Activated T-cell treated with anti-CD3 and anti-CD28 coated beads, Interleukin-2, amount 50 U/mL, for 24 hours (primary cell): Measurements from ENCODE around the gene ZNF625.
"Not testable (repeated sequence)": the region's sequence is repeated elsewhere in the genome, so short reads cannot be mapped to it uniquely, and the experiment has no call there.

Experiments
- DNase-seq: peaks from one replicate; pipeline ENCODE4 v3.0.0-alpha.2; 2020
- H3K27ac Mint-ChIP-seq: 2 replicates; pipeline ENCODE4 v1.8.0; 2020; ENCODE audit warnings: mild to moderate bottlenecking, mixed read lengths
- H3K27me3 Mint-ChIP-seq: 2 replicates; pipeline ENCODE4 v1.8.0; 2020; ENCODE audit warnings: mixed read lengths
- H3K36me3 Mint-ChIP-seq: 2 replicates; pipeline ENCODE4 v1.8.0; 2020; ENCODE audit warnings: low read depth, mixed read lengths
- H3K4me1 Mint-ChIP-seq: 2 replicates; pipeline ENCODE4 v1.8.0; 2020; ENCODE audit warnings: low read depth, mixed read lengths
- H3K4me3 Mint-ChIP-seq: 2 replicates; pipeline ENCODE4 v1.8.0; 2020; ENCODE audit warnings: mild to moderate bottlenecking, moderate library complexity, mixed read lengths
- H3K9me3 Mint-ChIP-seq: 2 replicates; pipeline ENCODE4 v1.8.0; 2020; ENCODE audit warnings: mixed read lengths

The ZNF625 gene

GRCh38 chr19:12111176-12111575, 45.4 kb downstream of the ZNF625 start:
- no peak for DNase-seq
- no peak overlapping the region for H3K4me3 Mint-ChIP-seq
- H3K36me3 Mint-ChIP-seq: peaks cover 43% of the 10 kb centered on the region
- peaks cover 22% of the 10 kb centered on the region for H3K4me1 Mint-ChIP-seq
- H3K27me3 Mint-ChIP-seq: no peaks in the 10 kb centered on the region
- no peak overlapping the region for H3K27ac Mint-ChIP-seq
- H3K9me3 Mint-ChIP-seq: peaks cover 27% of the 10 kb centered on the region

- peaks cover 20% of the 10 kb centered on the region for H3K9me3 Mint-ChIP-seq
- H3K27ac Mint-ChIP-seq: not testable (repeated sequence)
Measured at GRCh38 chr19:12103909-12104308, 52.6 kb downstream of the ZNF625 start.

GRCh38 chr19:12098040-12098439, 58.5 kb downstream of the ZNF625 start:
- Mint-ChIP-seq H3K9me3 (peaks cover 22% of the 10 kb centered on the region), H3K27me3 (peaks cover 18% of the 10 kb centered on the region), H3K36me3 (peaks cover 18% of the 10 kb centered on the region), H3K4me1 (peaks cover 6% of the 10 kb centered on the region), H3K27ac (no peak overlapping the region), H3K4me3 (no peak overlapping the region)
- no peak for DNase-seq

More at GRCh38 chr19:12103909-12104308, 52.6 kb downstream of the ZNF625 start:
- DNase-seq, H3K4me1 Mint-ChIP-seq, H3K36me3 Mint-ChIP-seq, H3K27me3 Mint-ChIP-seq, H3K4me3 Mint-ChIP-seq: not testable (repeated sequence)

GRCh38 chr19:12095111-12095790, 61.3 kb downstream of the ZNF625 start:
- H3K9me3 Mint-ChIP-seq: peaks cover 13% of the 10 kb centered on the region
- H3K36me3 Mint-ChIP-seq: peaks cover 20% of the 10 kb centered on the region
- no peak for DNase-seq
- H3K27ac Mint-ChIP-seq: no peak overlapping the region
- peaks cover 6% of the 10 kb centered on the region for H3K4me1 Mint-ChIP-seq
- peaks cover 29% of the 10 kb centered on the region for H3K27me3 Mint-ChIP-seq
- no peak overlapping the region for H3K4me3 Mint-ChIP-seq
